Upper lobe of left lung (tissue), 6 donors: Measurements from ENCODE around the gene TMEM181. TPM values are rescaled to one million over a fixed set of nuclear protein-coding genes. Genes with fewer than 3 reads are reported as not detected.
"Not testable (repeated sequence)": the region's sequence is repeated elsewhere in the genome, so short reads cannot be mapped to it uniquely, and the experiment has no call there.

Experiments used
- ATAC-seq, 2 donors: fragments of 200-7000 bp; cut with Tn5 transposase; one replicate each; pipeline ENCODE4 v1.9.1; 2022; ENCODE audit warnings: mild to moderate bottlenecking in 2 of 2, moderate library complexity in 2 of 2; ENCODE audit not compliant: low FRiP score in 2 of 2
- DNase-seq, 2 donors: peaks; one replicate each; pipeline ENCODE4 v3.0.0-alpha.2; 2019 to 2020
- H3K27ac ChIP-seq, 4 donors: fragments of 200-600 bp; sonication (generic); one replicate each; pipeline ENCODE4 v1.5.1; 2016 to 2019
- H3K27me3 ChIP-seq, 4 donors: fragments of 200-600 bp; sonication (generic); one replicate each; pipeline ENCODE4 v1.5.1; 2017 to 2019
- H3K36me3 ChIP-seq, 4 donors: fragments of 200-600 bp; sonication (generic); one replicate each; pipeline ENCODE4 v1.5.1; 2016 to 2019
- H3K4me1 ChIP-seq, 4 donors: fragments of 200-600 bp; sonication (generic); one replicate each; pipeline ENCODE4 v1.5.1; 2018 to 2019
- H3K4me3 ChIP-seq, 4 donors: fragments of 200-600 bp; sonication (generic); one replicate each; pipeline ENCODE4 v1.5.1; 2017 to 2019; ENCODE audit warnings: mild to moderate bottlenecking in 2 of 4, moderate library complexity in 1 of 4
- H3K9me3 ChIP-seq, 4 donors: fragments of 200-600 bp; sonication (generic); one replicate each; pipeline ENCODE4 v1.5.1; 2018 to 2019
- CTCF ChIP-seq, 6 experiments: fragments of 450-650 bp in 4 of 6; fragments of 200-600 bp in 2 of 6; sonication (generic) in 2 of 6; IDR thresholded peaks; one replicate each; pipeline ENCODE4 v1.5.1; 2016 to 2019; ENCODE audit warnings: antibody characterized with exemption in 6 of 6
- EP300 ChIP-seq, 4 donors: sonication (generic); formaldehyde crosslinking; IDR thresholded peaks; one replicate each; pipeline ENCODE4 v1.5.1; 2017; ENCODE audit warnings: antibody characterized with exemption in 4 of 4, control low read depth in 2 of 4
- POLR2A ChIP-seq, 4 donors: fragments of 450-650 bp; IDR thresholded peaks; one replicate each; pipeline ENCODE4 v1.5.1; 2016 to 2017; ENCODE audit warnings: antibody characterized with exemption in 4 of 4, mild to moderate bottlenecking in 2 of 4
- POLR2AphosphoS5 ChIP-seq, 2 donors: sonication (generic); formaldehyde crosslinking; IDR thresholded peaks; one replicate each; pipeline ENCODE4 v1.5.1; 2017; ENCODE audit warnings: antibody characterized with exemption in 2 of 2
- WGBS, 2 donors: methylation state at CpG; one replicate each; pipeline ENCODE4 v1.1.5; 2017 to 2018; 5-methylcytosine and 5-hydroxymethylcytosine counted together
- total RNA-seq, 6 donors: library from RNA; depleted of rRNA in 4 of 6; stranded (reverse); fragments of >200 nt in 4 of 6; gene quantifications; one replicate each; pipeline versions ENCODE4 v1.1.0 to v1.2.1, GENCODE V29; 2016 to 2021
- donor health status: DM: no; HTN: no; CAD: no; lungs with moderate emphysema.
- donor health status: DM: no; HTN: yes; CAD: no; lungs with severe emphysema.

TMEM181 gene
- total RNA-seq, 6 donors from 2014 or later: 11.5 to 27.6 (median 18.9) TPM

DNA sequence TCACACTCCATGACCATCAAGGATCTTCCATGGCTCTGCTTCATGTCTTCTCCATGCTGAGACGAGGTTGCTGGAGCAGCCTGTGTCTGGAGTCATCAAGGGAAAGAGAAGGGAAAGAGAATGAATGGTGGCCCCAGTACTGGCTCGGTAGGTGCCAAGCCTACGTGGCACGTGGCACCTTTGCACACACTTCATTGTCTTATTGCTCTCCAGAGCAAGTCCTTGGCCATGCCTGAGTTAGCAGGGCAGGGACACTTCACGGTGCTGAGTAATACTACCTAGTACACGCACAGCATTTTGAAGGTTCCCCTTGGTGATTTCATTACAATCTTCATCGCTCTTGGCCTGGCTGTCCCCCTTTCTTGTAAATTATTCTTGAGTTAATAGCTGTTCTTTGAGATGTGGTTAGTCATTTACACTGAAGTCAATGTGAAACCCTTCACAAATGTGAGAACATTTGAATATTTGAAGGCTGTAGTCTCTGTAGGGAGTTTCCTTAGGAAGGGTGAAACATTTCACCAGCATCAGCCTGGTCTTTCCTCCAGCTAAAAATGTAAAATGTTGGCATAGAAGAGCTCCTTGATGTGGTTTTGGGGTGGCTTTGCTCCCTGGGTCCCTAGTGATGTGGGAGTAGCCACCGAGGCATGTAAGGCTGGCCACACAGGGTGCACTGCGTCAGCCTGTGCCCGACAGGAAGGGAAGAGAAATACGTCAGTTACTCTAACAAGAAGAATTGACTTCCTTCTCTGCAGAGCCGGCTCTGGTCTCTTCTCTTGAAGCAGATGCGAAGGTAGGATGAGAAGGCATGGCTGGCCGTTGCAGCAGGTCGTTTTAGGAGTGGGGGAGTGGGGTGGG, 89.6 kb downstream of the TMEM181 start, which contains the start of gene SYTL3:
TSS of gene SYTL3 (plus strand) at position 766 of the 855 bp plus-strand sequence. CDS start 13,215 bp downstream, outside the sequence.
- DNase-seq (peak in 1 of 2 donors; percentile 88), ATAC-seq (peak; percentile 73 to 75)
- 36 to 48% methylated on average over 15 of the region's 15 CpGs for WGBS, 2 donors
- TF ChIP-seq POLR2AphosphoS5 (IDR thresholded peaks at IDR 0.05) (peak; percentile 60 to 84), EP300 (IDR thresholded peaks at IDR 0.05) (peak in 3 of 4 donors; percentile 22 to 73 (median 64)), CTCF (IDR thresholded peaks at IDR 0.05) (no peak), POLR2A (IDR thresholded peaks at IDR 0.05) (peak in 2 of 4 donors; percentile 43 to 81)
- Histone ChIP-seq H3K27me3 (no peaks in the 10 kb centered on the region), H3K4me1 (peaks cover 19 to 32% (median 25%) of the 10 kb centered on the region in 4 donors), H3K4me3 (peak within 1 kb of the TSS in 2 of 4 donors; percentile 1 to 3), H3K9me3 (no peaks in the 10 kb centered on the region), H3K36me3 (no peaks in the 10 kb centered on the region), H3K27ac (peak within 1 kb of the TSS; percentile 75 to 81 (median 80))

GRCh38 chr6:158651981-158652737, 92.3 kb downstream of the TMEM181 start:
- not testable (repeated sequence) for H3K9me3 ChIP-seq, H3K36me3 ChIP-seq, ATAC-seq, H3K27me3 ChIP-seq, H3K4me3 ChIP-seq
- 89 to 95% methylated on average over 17 of the region's 17 CpGs for WGBS, 2 donors
- Histone ChIP-seq H3K4me1 (peaks cover 30 to 49% (median 35%) of the 10 kb centered on the region in 4 donors), H3K27ac (peak overlapping the region; percentile 69 to 81 (median 72))
- peak in 1 of 2 donors; percentile 6 for DNase-seq

DNA sequence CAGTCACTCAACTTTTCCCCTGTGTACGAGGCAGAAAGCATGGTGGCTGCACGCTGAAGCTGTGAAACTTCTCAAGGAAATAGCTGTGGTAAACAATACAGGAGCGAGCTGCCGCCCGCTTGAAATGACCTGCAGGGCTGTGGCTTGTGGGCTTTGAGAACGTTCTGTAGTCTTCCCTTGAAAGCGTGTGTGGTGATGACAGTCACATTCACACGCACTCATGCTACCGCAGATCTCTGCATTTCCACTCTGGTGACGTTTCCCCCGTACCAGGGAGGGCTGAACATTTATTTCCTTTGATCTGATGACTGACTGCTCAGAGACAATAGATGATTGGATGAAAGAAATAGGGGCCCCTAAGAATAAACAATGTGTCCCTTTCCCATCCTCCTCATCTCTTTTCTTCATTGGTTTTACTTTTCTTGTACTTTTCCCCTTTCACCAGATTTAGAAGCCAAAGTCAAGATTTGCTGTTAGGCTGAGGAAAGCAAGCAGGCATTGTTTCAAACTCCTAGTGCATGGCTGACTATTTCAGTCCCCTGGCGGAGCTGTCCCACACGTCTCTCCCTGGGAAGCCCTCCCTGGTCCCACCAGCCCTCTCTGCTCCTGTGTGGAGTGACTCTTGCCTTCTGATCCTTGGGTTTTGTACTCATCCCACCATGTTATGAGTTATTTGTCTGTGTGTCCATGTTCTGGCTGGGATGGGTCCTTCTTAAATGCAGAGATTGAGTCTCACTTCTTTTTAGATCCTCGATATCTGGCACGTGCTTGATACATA, 93.9 kb downstream of the TMEM181 start:
- no peaks in the 10 kb centered on the region for H3K36me3 ChIP-seq
- H3K27ac ChIP-seq: peak overlapping the region; percentile 70 to 90 (median 80)
- TF ChIP-seq EP300 (IDR thresholded peaks at IDR 0.05) (peak; percentile 80 to 97 (median 95)), POLR2AphosphoS5 (IDR thresholded peaks at IDR 0.05) (peak; percentile 82 to 84), POLR2A (IDR thresholded peaks at IDR 0.05) (peak in 1 of 4 donors; percentile 50), CTCF (IDR thresholded peaks at IDR 0.05) (no peak)
- 47 to 61% methylated on average over 15 of the region's 15 CpGs for WGBS, 2 donors
- peaks cover 29 to 46% (median 33%) of the 10 kb centered on the region in 4 donors for H3K4me1 ChIP-seq
- H3K9me3 ChIP-seq: no peaks in the 10 kb centered on the region
- ATAC-seq (peak; percentile 12 to 50), DNase-seq (peak in 1 of 2 donors; percentile 81)
- no peak overlapping the region for H3K4me3 ChIP-seq
- no peaks in the 10 kb centered on the region for H3K27me3 ChIP-seq

DNA sequence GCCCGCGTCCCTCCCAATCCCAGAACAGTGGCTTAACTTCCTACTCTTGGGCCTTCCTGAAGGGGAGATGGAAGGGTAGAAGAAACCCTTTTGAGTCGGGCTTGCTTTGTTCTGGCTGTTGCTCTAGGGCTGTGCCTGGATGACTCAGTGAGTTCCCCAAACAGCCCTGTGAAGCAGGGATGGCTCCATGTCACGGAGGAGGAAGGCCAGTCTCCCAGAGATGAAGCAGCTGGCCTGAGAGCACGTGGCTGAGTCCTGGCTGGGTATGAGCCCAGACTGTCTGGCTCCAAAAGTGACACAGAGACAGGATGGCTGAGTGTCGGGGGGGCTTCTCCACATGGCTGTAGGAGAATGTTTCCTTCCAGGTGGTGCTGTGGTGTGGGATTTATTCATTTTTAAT, 94.6 kb downstream of the TMEM181 start:
- H3K27me3 ChIP-seq: no peaks in the 10 kb centered on the region
- 56 to 95% methylated on average over 3 to 6 of the region's 6 CpGs for WGBS, 2 donors
- H3K27ac ChIP-seq: peak overlapping the region; percentile 70 to 90 (median 80)
- H3K9me3 ChIP-seq: no peaks in the 10 kb centered on the region
- peak; percentile 81 to 95 for ATAC-seq
- H3K4me1 ChIP-seq: peaks cover 21 to 39% (median 28%) of the 10 kb centered on the region in 4 donors
- no peaks in the 10 kb centered on the region for H3K36me3 ChIP-seq
- TF ChIP-seq EP300 (IDR thresholded peaks at IDR 0.05) (no peak), CTCF (IDR thresholded peaks at IDR 0.05) (no peak), POLR2AphosphoS5 (IDR thresholded peaks at IDR 0.05) (peak; percentile 45 to 72), POLR2A (IDR thresholded peaks at IDR 0.05) (peak in 2 of 4 donors; percentile 5 to 34)
- no peak overlapping the region for H3K4me3 ChIP-seq
- peak in 1 of 2 donors; percentile 87 for DNase-seq
